Stomach smooth muscle (tissue), 2 donors: ENCODE data around the gene TOM1L2.

Experiments
- H3K27ac ChIP-seq: one replicate; pipeline ENCODE4 v1.7.0; 2013; ENCODE audit warnings: mild to moderate bottlenecking, low read length, inconsistent platforms
- H3K27me3 ChIP-seq, 2 donors: one replicate each; pipeline ENCODE4 v1.7.0; 2013; ENCODE audit warnings: low read length in 2 of 2; ENCODE audit not compliant: insufficient read depth in 2 of 2, control insufficient read depth in 1 of 2
- H3K36me3 ChIP-seq, 2 donors: one replicate each; pipeline ENCODE4 v1.7.0; 2013; ENCODE audit warnings: low read length in 2 of 2; ENCODE audit not compliant: control insufficient read depth in 2 of 2, insufficient read depth in 2 of 2
- H3K4me1 ChIP-seq: one replicate; pipeline ENCODE4 v1.7.0; 2013; ENCODE audit warnings: low read length; ENCODE audit not compliant: control insufficient read depth, insufficient read depth
- H3K4me3 ChIP-seq, 2 donors: one replicate each; pipeline ENCODE4 v1.7.0; 2013; ENCODE audit warnings: low read length in 2 of 2
- H3K9ac ChIP-seq, 2 donors: one replicate each; pipeline ENCODE4 v1.7.0; 2013; ENCODE audit warnings: low read length in 2 of 2, mild to moderate bottlenecking in 1 of 2
- H3K9me3 ChIP-seq, 2 donors: one replicate each; pipeline ENCODE4 v1.7.0; 2013; ENCODE audit warnings: low read length in 2 of 2; ENCODE audit not compliant: control insufficient read depth in 2 of 2
- donor health status: healthy.
- donor health status: Pancreatic carcinoma.

TOM1L2 gene

DNA sequence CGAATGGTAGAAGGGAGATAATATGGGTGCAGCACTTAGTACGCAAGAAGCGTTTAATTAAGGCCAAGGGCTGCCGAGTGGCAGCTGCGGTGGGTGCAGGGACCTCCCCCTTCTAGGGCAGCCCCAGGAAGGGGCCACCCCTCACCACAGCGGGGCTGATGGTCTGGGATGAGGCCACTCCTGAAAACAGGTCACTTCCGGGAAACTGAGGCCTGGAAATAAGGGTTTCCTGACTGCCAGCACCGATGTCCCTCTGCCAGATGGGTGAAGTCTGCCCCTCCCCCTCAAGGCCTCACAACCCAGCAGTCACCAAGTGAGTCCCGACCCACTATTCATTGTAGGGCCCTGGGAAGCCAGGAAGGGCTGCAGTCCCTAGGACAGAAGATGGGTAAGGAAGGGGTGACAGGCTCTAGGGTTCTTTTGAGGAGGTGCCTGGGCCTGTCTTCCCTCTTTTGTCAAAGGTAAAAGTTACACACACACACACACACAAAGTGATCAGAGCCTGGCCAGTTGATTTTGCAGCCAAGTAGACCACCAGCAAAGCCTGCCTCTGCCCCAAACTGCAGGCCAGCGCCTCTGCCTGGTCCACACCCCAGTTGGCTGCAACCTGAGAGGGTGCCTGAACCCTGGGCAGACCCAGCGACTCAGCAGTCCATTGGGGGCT lies 147.9 kb downstream of the TOM1L2 start:
- Histone ChIP-seq H3K27me3 (no peaks in the 10 kb centered on the region), H3K4me1 (peaks cover 72% of the 10 kb centered on the region), H3K9me3 (no peaks in the 10 kb centered on the region), H3K36me3 (peaks cover under 1 to 6% of the 10 kb centered on the region in 2 donors), H3K4me3 (peak overlapping the region; percentile 70 to 74), H3K9ac (peak overlapping the region; percentile 59 to 68), H3K27ac (peak overlapping the region; percentile 86)

- H3K9ac ChIP-seq: peak overlapping the region; percentile 59 to 68
- peaks cover 7 to 11% of the 10 kb centered on the region in 2 donors for H3K36me3 ChIP-seq
- no peaks in the 10 kb centered on the region for H3K9me3 ChIP-seq
- no peaks in the 10 kb centered on the region for H3K27me3 ChIP-seq
- H3K4me3 ChIP-seq: peak overlapping the region; percentile 70 to 79
- peak overlapping the region; percentile 86 for H3K27ac ChIP-seq
- peaks cover 78% of the 10 kb centered on the region for H3K4me1 ChIP-seq
Observed at GRCh38 chr17:17823433-17824118, 148.6 kb downstream of the TOM1L2 start.

DNA sequence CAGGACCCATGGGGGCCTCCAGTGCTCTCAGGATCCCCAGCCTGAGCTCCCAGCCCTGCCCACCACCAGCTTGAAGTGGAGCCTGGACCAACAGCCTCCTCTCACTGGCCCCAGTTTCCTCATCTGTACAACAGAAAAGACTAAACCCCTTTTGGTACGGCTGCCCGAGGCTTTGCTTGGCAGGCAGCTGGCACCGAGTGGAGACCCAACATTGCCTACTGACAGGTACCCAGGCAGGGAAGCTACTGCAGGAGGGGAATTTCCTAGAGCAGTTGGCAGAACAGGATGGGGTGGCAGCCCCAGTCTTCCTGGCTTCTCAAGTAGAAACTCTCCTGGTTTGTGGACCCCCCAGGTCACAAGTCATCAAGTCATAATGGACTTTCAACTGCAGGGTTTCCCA lies 149.6 kb downstream of the TOM1L2 start:
- H3K27ac ChIP-seq: peak overlapping the region; percentile 55
- H3K4me1 ChIP-seq: peaks cover 78% of the 10 kb centered on the region
- H3K36me3 ChIP-seq: peaks cover 11 to 14% of the 10 kb centered on the region in 2 donors
- H3K9ac ChIP-seq: peak overlapping the region; percentile 1 to 42
- no peaks in the 10 kb centered on the region for H3K27me3 ChIP-seq
- peak overlapping the region; percentile 68 to 79 for H3K4me3 ChIP-seq
- no peaks in the 10 kb centered on the region for H3K9me3 ChIP-seq

DNA sequence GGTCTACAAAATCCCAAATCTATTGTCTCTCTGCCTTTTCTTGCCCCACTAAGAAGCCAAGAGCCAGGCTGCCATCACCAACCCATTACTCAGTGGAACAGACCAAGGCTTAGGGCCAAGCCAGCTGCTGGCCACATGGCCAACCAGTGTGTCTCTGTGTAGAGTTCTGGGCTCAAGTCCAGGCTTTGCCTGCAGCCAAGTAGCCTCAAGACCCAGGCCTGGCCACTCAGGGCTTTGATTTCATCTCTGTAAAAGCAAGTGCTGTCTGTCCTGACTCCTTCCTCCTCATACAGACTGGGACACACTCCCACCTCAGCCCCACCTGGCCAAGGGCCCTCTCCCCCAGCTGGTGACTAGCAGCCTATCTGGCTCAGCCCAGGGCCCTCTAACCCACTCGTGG lies 150.0 kb downstream of the TOM1L2 start:
- H3K4me3 ChIP-seq: peak overlapping the region; percentile 68 to 79
- H3K36me3 ChIP-seq: peaks cover 11 to 12% of the 10 kb centered on the region in 2 donors
- H3K9ac ChIP-seq: peak overlapping the region in 1 of 2 donors; percentile 1
- peaks cover 78% of the 10 kb centered on the region for H3K4me1 ChIP-seq
- H3K27me3 ChIP-seq: no peaks in the 10 kb centered on the region
- H3K27ac ChIP-seq: peak overlapping the region; percentile 55
- no peaks in the 10 kb centered on the region for H3K9me3 ChIP-seq

- no peak overlapping the region for H3K27ac ChIP-seq
- peaks cover 11 to 15% of the 10 kb centered on the region in 2 donors for H3K36me3 ChIP-seq
- peak overlapping the region in 1 of 2 donors; percentile 5 for H3K9ac ChIP-seq
Observed at GRCh38 chr17:17820463-17821158, 151.6 kb downstream of the TOM1L2 start.

GRCh38 chr17:17820046-17820445 lies 152.2 kb downstream of the TOM1L2 start:
- H3K27ac ChIP-seq: no peak overlapping the region
- H3K9ac ChIP-seq: no peak overlapping the region
- H3K36me3 ChIP-seq: peaks cover 12 to 17% of the 10 kb centered on the region in 2 donors
- peaks cover 69% of the 10 kb centered on the region for H3K4me1 ChIP-seq
- no peak overlapping the region for H3K4me3 ChIP-seq
- no peaks in the 10 kb centered on the region for H3K27me3 ChIP-seq
- no peaks in the 10 kb centered on the region for H3K9me3 ChIP-seq

More at GRCh38 chr17:17820463-17821158, 151.6 kb downstream of the TOM1L2 start:
- Histone ChIP-seq H3K9me3 (no peaks in the 10 kb centered on the region), H3K4me3 (peak overlapping the region in 1 of 2 donors; percentile 79), H3K27me3 (no peaks in the 10 kb centered on the region), H3K4me1 (peaks cover 69% of the 10 kb centered on the region)

GRCh38 chr17:17819561-17819995 lies 152.6 kb downstream of the TOM1L2 start:
- peaks cover 69% of the 10 kb centered on the region for H3K4me1 ChIP-seq
- H3K4me3 ChIP-seq: no peak overlapping the region
- no peaks in the 10 kb centered on the region for H3K9me3 ChIP-seq
- no peak overlapping the region for H3K27ac ChIP-seq
- no peaks in the 10 kb centered on the region for H3K27me3 ChIP-seq
- H3K36me3 ChIP-seq: peaks cover 16 to 18% of the 10 kb centered on the region in 2 donors
- no peak overlapping the region for H3K9ac ChIP-seq

GRCh38 chr17:17819111-17819510 lies 153.1 kb downstream of the TOM1L2 start:
- Histone ChIP-seq H3K27ac (no peak overlapping the region), H3K36me3 (peaks cover 18 to 20% of the 10 kb centered on the region in 2 donors), H3K9ac (no peak overlapping the region), H3K9me3 (no peaks in the 10 kb centered on the region), H3K4me1 (peaks cover 68% of the 10 kb centered on the region), H3K27me3 (no peaks in the 10 kb centered on the region), H3K4me3 (no peak overlapping the region)

DNA sequence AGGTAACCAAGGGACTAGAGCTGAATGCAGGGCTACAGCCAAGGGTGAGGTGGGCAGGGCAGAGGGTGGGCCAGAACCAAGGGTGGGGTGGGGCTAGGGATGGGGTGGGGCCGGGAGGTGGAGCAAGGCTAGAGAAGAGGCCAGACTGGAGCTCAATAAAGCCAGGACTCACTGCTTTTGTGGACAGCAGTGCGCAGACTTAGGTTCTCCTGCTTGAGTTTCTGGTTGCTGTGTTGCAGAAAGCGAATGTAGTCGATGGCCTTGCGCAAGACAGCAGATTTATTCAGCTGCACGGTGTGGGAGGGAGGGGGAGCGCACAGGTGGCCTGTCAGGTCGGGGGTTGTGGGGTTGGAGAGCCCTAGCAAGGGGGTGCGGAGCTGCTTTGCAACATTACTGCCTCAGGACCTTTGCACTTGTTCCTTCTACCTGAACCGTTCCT lies 154.1 kb downstream of the TOM1L2 start:
- Histone ChIP-seq H3K4me1 (peaks cover 62% of the 10 kb centered on the region), H3K9me3 (no peaks in the 10 kb centered on the region)

DNA sequence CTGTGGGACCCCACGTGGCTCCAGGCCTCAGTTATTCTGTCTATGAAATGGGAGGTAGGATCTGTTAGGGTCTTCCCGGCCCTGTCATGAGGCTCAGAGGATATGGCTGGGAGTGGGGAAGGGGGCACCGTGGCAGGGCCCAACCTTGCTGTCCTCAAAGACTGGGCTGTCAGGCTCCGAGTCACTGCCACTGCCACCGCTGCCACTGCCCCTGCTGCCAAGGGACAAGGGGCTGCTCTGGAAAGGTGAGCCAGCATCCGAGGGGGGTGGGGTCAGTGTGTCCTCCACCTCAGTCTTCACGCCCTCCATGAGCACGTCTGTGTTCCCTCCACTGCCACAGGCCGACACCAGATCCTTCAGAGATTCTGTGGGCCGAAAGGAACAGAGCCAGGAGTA lies 154.7 kb downstream of the TOM1L2 start:
- H3K36me3 ChIP-seq: peaks cover 22 to 27% of the 10 kb centered on the region in 2 donors
- no peaks in the 10 kb centered on the region for H3K27me3 ChIP-seq
- no peak overlapping the region for H3K4me3 ChIP-seq
- no peak overlapping the region for H3K27ac ChIP-seq
- H3K9me3 ChIP-seq: no peaks in the 10 kb centered on the region
- H3K4me1 ChIP-seq: peaks cover 60% of the 10 kb centered on the region
- H3K9ac ChIP-seq: no peak overlapping the region

More for the DNA sequence above, 154.1 kb downstream of the TOM1L2 start:
- Histone ChIP-seq H3K27ac (no peak overlapping the region), H3K9ac (no peak overlapping the region), H3K27me3 (no peaks in the 10 kb centered on the region), H3K4me3 (no peak overlapping the region), H3K36me3 (peaks cover 20 to 24% of the 10 kb centered on the region in 2 donors)
